IgD-negative memory B cell (primary cell): ENCODE data around the gene GFY. TPM values are rescaled to one million over a fixed set of nuclear protein-coding genes. Genes with fewer than 3 reads are reported as not detected.

Source experiments
- H3K27ac Mint-ChIP-seq, 3 donors: one replicate each; pipeline ENCODE4 v1.8.0; 2020 to 2022; ENCODE audit warnings: mild to moderate bottlenecking in 3 of 3, mixed read lengths in 3 of 3, moderate library complexity in 1 of 3
- H3K27me3 Mint-ChIP-seq: one replicate; pipeline ENCODE4 v1.8.0; 2021; ENCODE audit warnings: mixed read lengths
- H3K36me3 Mint-ChIP-seq: one replicate; pipeline ENCODE4 v1.8.0; 2020; ENCODE audit warnings: mild to moderate bottlenecking, mixed read lengths
- H3K4me1 Mint-ChIP-seq, 3 donors: one replicate each; pipeline ENCODE4 v1.8.0; 2020 to 2022; ENCODE audit warnings: mixed read lengths in 3 of 3, mild to moderate bottlenecking in 1 of 3
- H3K4me3 Mint-ChIP-seq, 4 donors: one replicate each; pipeline ENCODE4 v1.8.0; 2020 to 2022; ENCODE audit warnings: mild to moderate bottlenecking in 4 of 4, mixed read lengths in 4 of 4, moderate library complexity in 3 of 4
- H3K9me3 Mint-ChIP-seq, 3 donors: one replicate each; pipeline ENCODE4 v1.8.0; 2020 to 2021; ENCODE audit warnings: mixed read lengths in 3 of 3, mild to moderate bottlenecking in 1 of 3
- polyA plus RNA-seq: library from polyadenylated mRNA; unstranded; fragments of 300-500 nt; fragmentation: Illumina TruSeq; gene quantifications from one replicate; pipeline ENCODE4 v1.2.3, GENCODE V29; 2021

Gene GFY
- polyA plus RNA-seq, 1 donor from 2014 or later, result not detected

- Mint-ChIP-seq H3K27ac (no peak overlapping the region), H3K4me3 (no peak overlapping the region)
These were observed 28.3 kb upstream of the GFY start for GRCh38 chr19:49396738-49397505.

GRCh38 chr19:49398001-49398615, 27.1 kb upstream of the GFY start:
- H3K4me3 Mint-ChIP-seq, result no peak overlapping the region
- H3K27ac Mint-ChIP-seq, result no peak overlapping the region

More at GRCh38 chr19:49396738-49397505, 28.3 kb upstream of the GFY start:
- Mint-ChIP-seq H3K36me3 (no peaks in the 10 kb centered on the region), H3K9me3 (no peaks in the 10 kb centered on the region), H3K4me1 (peaks cover 2 to 7% (median 3%) of the 10 kb centered on the region in 3 donors), H3K27me3 (peaks cover 1% of the 10 kb centered on the region)

GRCh38 chr19:49398931-49399330, 26.3 kb upstream of the GFY start:
- Mint-ChIP-seq H3K4me3 (no peak overlapping the region), H3K27me3 (peaks cover 1% of the 10 kb centered on the region), H3K4me1 (peaks cover 7 to 10% (median 8%) of the 10 kb centered on the region in 3 donors), H3K27ac (no peak overlapping the region), H3K36me3 (no peaks in the 10 kb centered on the region), H3K9me3 (no peaks in the 10 kb centered on the region)

More at GRCh38 chr19:49398001-49398615, 27.1 kb upstream of the GFY start:
- peaks cover 1% of the 10 kb centered on the region for H3K27me3 Mint-ChIP-seq
- peaks cover 0 to 5% (median 3%) of the 10 kb centered on the region in 3 donors for H3K4me1 Mint-ChIP-seq
- H3K9me3 Mint-ChIP-seq, result no peaks in the 10 kb centered on the region
- H3K36me3 Mint-ChIP-seq, result no peaks in the 10 kb centered on the region

GRCh38 chr19:49400029-49400428, 25.2 kb upstream of the GFY start:
- H3K27me3 Mint-ChIP-seq, result peaks cover 1% of the 10 kb centered on the region
- peaks cover 8 to 10% (median 8%) of the 10 kb centered on the region in 3 donors for H3K4me1 Mint-ChIP-seq
- no peaks in the 10 kb centered on the region for H3K9me3 Mint-ChIP-seq
- no peaks in the 10 kb centered on the region for H3K36me3 Mint-ChIP-seq
- no peak overlapping the region for H3K4me3 Mint-ChIP-seq
- peak overlapping the region in 1 of 3 donors; percentile 82 for H3K27ac Mint-ChIP-seq

GRCh38 chr19:49403404-49404187, 21.6 kb upstream of the GFY start:
- Mint-ChIP-seq H3K4me1 (peaks cover 13 to 16% (median 16%) of the 10 kb centered on the region in 3 donors), H3K9me3 (no peaks in the 10 kb centered on the region), H3K27me3 (no peaks in the 10 kb centered on the region), H3K36me3 (no peaks in the 10 kb centered on the region), H3K27ac (peak overlapping the region in 2 of 3 donors; percentile 71 to 76), H3K4me3 (peak overlapping the region in 1 of 4 donors; percentile 32)

GRCh38 chr19:49407079-49407478, 18.1 kb upstream of the GFY start:
- H3K4me1 Mint-ChIP-seq, result peaks cover 27 to 38% (median 32%) of the 10 kb centered on the region in 3 donors
- H3K4me3 Mint-ChIP-seq, result no peak overlapping the region

GRCh38 chr19:49407482-49408015, 17.6 kb upstream of the GFY start:
- Mint-ChIP-seq H3K36me3 (no peaks in the 10 kb centered on the region), H3K27me3 (peaks cover 2% of the 10 kb centered on the region), H3K27ac (peak overlapping the region in 1 of 3 donors; percentile 1), H3K4me3 (no peak overlapping the region), H3K4me1 (peaks cover 28 to 38% (median 32%) of the 10 kb centered on the region in 3 donors), H3K9me3 (no peaks in the 10 kb centered on the region)

More at GRCh38 chr19:49407079-49407478, 18.1 kb upstream of the GFY start:
- Mint-ChIP-seq H3K9me3 (no peaks in the 10 kb centered on the region), H3K27ac (no peak overlapping the region), H3K27me3 (peaks cover 2% of the 10 kb centered on the region), H3K36me3 (no peaks in the 10 kb centered on the region)

- Mint-ChIP-seq H3K4me3 (peak overlapping the region in 3 of 4 donors; percentile 1 to 83 (median 70)), H3K27me3 (peaks cover 2% of the 10 kb centered on the region), H3K27ac (peak overlapping the region in 2 of 3 donors; percentile 20 to 65), H3K4me1 (peaks cover 25 to 29% (median 26%) of the 10 kb centered on the region in 3 donors), H3K9me3 (no peaks in the 10 kb centered on the region), H3K36me3 (no peaks in the 10 kb centered on the region)
These were observed 16.3 kb upstream of the GFY start for GRCh38 chr19:49408816-49409440.

- peak overlapping the region; percentile 20 to 65 (median 27) for H3K27ac Mint-ChIP-seq
- H3K9me3 Mint-ChIP-seq, result no peaks in the 10 kb centered on the region
- H3K36me3 Mint-ChIP-seq, result no peaks in the 10 kb centered on the region
- peaks cover 25 to 28% (median 26%) of the 10 kb centered on the region in 3 donors for H3K4me1 Mint-ChIP-seq
- peaks cover 2% of the 10 kb centered on the region for H3K27me3 Mint-ChIP-seq
- peak overlapping the region; percentile 1 to 83 (median 57) for H3K4me3 Mint-ChIP-seq
These were observed 15.7 kb upstream of the GFY start for GRCh38 chr19:49409441-49410029.

- Mint-ChIP-seq H3K27me3 (peaks cover 4% of the 10 kb centered on the region), H3K9me3 (no peaks in the 10 kb centered on the region), H3K36me3 (no peaks in the 10 kb centered on the region), H3K27ac (no peak overlapping the region), H3K4me3 (peak overlapping the region in 1 of 4 donors; percentile 56), H3K4me1 (peaks cover 25 to 30% (median 26%) of the 10 kb centered on the region in 3 donors)
These were observed 13.4 kb upstream of the GFY start for GRCh38 chr19:49411681-49412326.

GRCh38 chr19:49413348-49413747, 11.8 kb upstream of the GFY start:
- H3K9me3 Mint-ChIP-seq, result no peaks in the 10 kb centered on the region
- H3K27me3 Mint-ChIP-seq, result peaks cover 12% of the 10 kb centered on the region
- H3K27ac Mint-ChIP-seq, result no peak overlapping the region
- no peaks in the 10 kb centered on the region for H3K36me3 Mint-ChIP-seq
- peaks cover 19 to 26% (median 22%) of the 10 kb centered on the region in 3 donors for H3K4me1 Mint-ChIP-seq
- no peak overlapping the region for H3K4me3 Mint-ChIP-seq

- peaks cover 19% of the 10 kb centered on the region for H3K27me3 Mint-ChIP-seq
These were observed 10.9 kb upstream of the GFY start for GRCh38 chr19:49414256-49414655.

GRCh38 chr19:49415102-49415809, 9.9 kb upstream of the GFY start:
- H3K27ac Mint-ChIP-seq, result peak overlapping the region in 1 of 3 donors; percentile 80
- H3K4me3 Mint-ChIP-seq, result peak overlapping the region in 1 of 4 donors; percentile 52

More at GRCh38 chr19:49414256-49414655, 10.9 kb upstream of the GFY start:
- Mint-ChIP-seq H3K27ac (no peak overlapping the region), H3K4me1 (peaks cover 10 to 19% (median 17%) of the 10 kb centered on the region in 3 donors), H3K4me3 (no peak overlapping the region), H3K36me3 (no peaks in the 10 kb centered on the region), H3K9me3 (no peaks in the 10 kb centered on the region)

More at GRCh38 chr19:49415102-49415809, 9.9 kb upstream of the GFY start:
- Mint-ChIP-seq H3K36me3 (no peaks in the 10 kb centered on the region), H3K27me3 (peaks cover 25% of the 10 kb centered on the region), H3K4me1 (peaks cover 7 to 9% (median 9%) of the 10 kb centered on the region in 3 donors), H3K9me3 (no peaks in the 10 kb centered on the region)
